NCI-H2081 (cell line): ENCODE measurements around the gene WFS1.

Experiments
- DNase-seq, 2 experiments: peaks; one replicate each; lab custom pipeline; 2025; lab: John Stamatoyannopoulos, UW

The WFS1 gene

DNA sequence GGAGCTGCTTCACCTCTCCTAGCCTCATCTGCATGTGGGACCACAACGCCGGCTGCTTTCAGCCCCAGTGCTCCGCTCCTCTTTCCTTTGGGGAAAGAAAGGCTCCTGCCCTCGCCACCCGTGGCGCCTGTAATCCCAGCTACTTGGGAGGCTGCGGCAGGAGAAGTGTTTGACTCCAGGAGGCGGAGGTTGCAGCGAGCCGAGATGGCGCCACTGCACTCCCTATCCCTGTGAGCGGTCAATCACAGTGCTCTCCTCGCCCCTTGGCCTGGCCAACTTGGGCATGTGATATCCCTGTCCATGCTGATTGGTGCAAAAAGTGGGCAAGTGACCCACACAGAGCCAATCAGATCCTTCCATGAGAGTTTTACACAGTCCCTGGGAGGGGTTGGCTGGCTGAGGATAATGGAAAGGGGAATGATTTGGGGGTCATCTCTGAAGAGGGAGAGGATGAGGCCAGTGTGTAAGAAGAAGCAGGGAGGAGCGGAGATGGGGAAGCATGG, 56.2 kb downstream of the WFS1 start:
- DNase-seq, result no peak

DNA sequence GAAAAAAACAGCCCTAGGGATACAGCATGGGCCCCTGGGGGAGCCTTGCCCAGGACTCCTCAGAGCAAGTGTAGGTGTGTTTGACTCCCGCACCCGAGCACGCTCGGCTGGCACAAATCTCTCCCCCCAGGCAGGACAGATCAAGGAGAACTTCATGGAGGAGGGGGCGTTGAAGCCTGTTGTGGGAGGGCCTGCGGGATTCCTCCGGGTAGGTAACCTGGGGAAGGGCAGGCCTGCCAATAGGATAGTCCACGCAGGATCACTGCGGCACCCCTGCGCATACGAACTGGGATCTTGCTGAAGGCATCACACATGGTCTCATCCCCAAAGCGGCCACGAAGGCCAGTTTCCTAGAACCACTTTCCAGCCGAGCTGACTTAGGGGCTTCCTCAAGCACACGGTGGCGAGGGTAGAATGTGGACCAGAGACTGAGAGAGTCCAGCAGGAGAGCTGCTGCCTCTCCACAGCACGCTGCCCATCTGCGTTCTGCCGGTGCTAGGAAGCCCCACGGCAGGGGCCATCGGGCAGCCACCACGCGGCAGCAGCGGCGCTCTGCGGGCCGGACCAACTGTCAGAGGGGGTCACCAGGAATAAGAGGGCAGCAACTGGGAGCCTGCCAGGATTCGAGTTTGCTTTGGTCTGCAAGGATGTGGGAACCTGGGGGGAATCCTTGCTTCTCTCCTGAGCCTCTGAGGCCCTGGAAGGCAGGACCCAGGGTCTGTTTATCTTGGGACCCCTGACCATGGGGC, 56.8 kb downstream of the WFS1 start:
- no peak for DNase-seq

DNA sequence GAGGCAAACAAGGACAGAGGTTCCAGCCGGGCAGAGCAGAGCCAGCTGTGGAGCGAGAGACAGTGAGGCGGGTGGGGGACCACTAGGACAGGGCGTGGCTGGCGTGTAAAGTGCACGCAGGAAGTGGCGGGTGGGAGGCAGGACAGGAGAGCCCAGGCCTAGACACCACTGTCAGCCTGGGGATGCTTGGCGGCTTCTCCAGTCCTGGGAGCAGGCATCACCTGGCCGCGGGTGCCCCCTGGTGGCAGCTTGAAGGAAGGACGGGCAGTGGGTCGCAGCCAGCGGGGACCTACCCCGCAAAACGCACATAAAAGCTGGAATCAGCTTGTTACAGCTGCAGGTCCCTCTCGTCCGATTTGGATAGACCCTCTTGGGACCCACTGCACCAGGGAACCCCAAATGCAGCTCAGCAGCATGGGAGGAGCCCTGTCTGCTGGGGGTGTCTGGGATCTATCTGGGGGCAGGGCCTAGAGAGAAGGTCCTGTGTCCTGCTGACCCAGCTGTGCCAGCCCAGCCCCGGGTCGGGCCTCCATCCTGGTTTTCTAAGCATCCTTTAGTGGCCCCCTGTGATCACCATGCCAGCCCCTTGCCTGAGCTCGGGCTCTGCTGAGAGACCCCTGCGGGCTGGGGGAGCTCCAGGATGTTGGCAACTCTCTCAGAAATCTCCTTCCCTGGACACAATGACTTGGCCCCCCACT, 57.7 kb downstream of the WFS1 start:
- DNase-seq, result peak; percentile 62 to 67

DNA sequence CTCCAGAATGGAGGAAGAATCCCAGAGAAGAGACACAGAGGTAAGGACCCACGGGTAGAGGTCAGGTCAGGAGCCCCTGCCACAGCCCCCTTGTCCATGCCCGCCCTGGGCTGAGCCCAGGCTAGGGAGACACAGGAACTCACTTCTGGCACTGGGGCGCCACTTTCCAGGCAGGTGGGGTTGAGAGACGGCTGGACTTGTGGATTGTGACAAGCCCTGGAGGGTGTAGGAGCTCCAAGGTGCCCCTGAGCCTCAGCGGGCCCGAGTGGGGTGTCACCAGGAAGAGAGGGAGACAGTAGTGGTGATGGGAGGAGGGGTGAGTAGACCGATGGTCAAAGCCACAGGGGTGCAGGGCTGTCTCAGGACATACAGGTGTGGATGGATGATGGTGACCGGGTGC, 58.9 kb downstream of the WFS1 start:
- no peak for DNase-seq

DNA sequence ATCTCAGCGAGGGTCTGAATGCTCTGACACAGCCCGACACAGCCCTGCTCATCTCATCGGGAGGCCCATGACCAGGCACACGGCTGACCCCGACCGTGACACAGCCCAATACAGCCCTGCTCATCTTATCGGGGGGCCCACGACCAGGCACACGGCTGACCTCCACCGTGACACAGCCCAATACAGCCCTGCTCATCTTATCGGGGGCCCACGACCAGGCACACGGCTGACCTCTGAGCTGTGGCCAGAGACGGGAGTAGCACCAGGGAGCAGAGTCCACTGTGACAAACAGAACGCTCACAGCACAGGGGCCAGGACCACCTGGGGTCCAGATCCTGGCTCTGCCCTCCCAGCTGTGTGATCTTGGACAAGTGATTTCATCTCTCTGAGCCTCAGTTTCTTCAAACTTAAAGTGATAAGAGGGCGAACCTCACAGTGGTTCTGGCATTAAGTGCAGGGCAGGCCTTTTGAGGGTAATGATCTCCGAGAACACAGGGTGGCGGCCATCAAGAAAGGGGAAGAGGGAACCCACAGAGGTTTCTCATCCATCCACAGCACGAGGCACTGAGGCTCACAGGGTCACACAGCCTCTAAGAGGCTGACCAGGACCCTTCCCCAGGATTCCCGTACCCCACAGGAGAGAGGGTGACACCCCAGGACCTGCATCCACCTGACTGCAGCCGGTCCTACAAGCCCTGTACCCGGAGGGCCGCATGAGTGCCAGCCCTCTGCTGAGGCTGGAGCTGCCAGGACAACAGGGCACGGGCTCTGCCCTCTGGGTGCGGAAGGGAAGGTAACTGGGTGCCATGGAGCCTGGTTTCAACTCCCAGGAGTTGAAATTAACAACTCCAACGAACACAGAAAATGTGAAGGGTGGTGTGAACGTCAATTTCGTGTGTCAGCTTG, 60.1 kb downstream of the WFS1 start:
- no peak for DNase-seq

DNA sequence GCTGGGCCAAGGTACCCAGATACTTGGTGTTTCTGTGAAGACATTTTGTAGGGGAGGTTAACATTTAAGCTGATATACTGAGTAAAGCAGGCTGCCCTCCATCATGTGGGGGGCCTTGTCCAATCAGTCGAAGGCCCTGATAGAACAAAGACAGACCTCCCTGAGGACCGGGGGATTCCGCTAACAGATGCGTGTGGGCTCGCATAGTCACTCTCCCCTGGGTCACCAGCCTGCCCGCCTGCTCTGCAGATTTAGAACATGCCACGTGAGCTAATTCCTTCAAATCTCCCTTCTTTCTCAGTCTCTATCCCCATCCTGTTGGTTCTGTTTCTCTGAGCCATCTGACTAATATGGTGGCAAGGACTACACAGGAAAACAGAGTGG, 60.7 kb downstream of the WFS1 start:
- DNase-seq, result no peak

DNA sequence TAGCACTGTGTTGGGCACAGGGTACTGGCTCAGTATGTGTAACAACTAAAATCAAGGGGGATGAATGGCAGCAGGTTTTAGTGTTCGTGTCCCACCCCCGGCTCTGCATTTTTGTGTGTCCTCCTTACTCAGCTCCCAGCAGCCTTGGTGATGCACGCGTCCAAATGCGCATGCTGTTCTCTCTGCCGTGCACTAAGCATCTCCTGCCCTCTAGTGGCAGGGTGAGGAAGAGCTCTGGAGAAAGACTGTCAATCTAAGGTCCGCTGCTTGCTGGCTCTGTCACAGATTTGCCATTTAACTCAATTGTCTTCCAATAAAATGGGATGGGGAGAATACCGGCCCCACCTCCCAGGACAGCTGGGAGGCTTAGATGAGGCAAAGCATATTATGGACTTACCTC, 61.4 kb downstream of the WFS1 start:
- DNase-seq, result no peak

DNA sequence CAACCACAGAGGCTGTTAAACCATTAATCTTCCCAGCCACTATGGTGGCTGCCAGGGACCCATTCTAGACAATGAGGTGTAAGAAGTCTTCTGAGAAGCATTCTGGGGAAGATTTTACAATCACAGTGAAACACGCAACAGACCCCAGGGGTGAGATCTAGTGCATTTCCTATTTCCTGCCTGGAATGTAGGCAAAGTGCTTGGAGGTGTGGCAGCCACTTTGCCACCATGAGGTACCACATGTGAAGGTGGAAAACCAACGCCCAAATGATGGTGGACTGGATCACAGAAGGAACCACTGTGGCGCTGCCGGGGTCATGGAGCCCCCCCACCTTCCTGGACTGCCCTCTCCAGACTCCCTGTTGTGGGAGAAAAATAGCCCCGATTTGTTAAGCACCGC, 61.8 kb downstream of the WFS1 start:
- no peak for DNase-seq

DNA sequence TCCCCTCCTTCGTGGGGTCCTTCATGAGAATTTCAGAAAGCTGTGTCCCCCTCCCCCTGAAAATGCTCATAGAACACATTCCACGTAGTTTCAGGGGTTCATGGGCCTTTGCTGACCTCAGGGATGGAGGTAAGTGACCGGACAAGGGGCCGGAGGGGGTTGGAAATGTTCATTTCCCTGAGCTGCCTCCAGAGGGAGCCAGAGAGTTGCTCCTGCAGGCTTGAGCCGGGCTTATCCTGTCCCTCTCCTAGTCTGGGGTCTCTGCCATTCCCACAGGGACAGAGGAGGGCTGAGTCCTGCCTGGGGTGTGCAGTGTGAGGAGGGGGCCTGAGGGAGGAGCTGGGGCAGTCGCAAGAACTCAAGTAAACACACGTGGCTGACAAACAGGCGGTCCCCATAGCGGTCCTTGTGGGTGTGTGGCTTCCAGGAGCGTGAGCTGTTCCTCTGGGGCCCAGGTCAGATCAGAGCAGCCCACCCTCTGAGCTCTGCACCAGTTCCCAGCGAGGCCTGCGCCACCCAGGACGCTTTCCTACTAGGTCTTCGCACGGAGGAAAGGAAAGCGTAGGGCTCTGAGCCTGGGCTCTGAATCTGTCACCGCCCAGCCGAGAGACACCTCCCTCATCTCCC, 62.5 kb downstream of the WFS1 start:
- no peak for DNase-seq

DNA sequence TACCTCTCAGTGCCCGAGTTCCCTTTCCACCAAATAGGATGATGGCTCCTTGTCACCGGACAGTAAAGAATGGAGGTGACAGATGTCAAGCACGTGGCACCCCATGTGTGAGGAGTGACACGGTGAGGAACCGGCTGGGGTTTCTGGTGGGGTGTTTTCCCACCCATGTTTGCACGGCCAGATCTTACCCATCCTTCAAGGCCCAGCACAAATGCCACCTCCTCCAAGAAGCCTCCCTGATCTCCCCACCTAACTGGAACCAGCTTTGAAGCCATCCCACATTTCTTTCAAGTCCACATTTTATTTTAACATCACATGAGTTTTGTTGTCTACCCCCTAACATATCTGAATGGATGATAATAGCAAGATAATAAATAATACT, 63.0 kb downstream of the WFS1 start:
- no peak for DNase-seq

DNA sequence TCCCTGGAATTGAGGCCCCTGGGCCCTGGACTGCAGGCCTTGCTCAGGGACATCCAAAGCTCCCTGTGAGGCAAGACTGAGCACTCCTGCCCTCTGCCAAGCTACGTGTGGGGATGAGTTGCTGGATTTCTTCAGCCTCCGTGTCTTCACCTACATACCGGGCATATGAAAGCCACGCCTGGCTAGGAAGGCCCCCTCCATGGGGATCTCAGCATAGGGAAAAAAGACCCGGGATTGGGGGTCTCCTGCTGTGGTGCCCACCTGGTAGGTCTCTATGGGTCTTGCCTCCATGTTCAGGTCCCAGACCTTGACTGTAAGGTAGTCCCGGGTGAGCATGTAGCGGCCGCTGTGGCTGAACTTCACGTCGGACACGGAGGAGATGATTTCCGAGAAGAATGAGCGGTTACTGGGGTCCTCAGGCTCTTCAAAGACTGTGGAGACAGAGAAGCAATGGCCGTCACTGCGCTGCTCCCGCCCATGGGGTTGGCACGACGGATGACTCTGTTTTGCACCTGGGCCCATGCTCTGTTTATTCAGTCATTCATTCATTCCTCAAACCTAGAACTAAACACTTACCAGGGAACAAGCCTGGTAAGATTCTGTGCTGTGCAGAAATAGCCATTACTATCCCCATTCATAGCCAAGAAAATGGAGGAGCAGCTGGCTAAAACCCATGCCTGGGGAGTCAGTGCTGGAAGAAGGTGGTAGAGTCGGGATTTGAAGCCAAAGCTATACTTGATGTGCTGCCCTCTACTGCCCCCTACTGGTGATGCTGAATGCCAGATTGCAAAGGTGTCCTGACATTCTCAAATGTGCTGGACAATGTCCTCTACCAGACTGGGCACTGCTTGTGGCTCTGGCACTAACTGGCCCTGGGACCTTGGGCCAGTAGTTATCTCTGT, 63.9 kb downstream of the WFS1 start:
- no peak for DNase-seq

DNA sequence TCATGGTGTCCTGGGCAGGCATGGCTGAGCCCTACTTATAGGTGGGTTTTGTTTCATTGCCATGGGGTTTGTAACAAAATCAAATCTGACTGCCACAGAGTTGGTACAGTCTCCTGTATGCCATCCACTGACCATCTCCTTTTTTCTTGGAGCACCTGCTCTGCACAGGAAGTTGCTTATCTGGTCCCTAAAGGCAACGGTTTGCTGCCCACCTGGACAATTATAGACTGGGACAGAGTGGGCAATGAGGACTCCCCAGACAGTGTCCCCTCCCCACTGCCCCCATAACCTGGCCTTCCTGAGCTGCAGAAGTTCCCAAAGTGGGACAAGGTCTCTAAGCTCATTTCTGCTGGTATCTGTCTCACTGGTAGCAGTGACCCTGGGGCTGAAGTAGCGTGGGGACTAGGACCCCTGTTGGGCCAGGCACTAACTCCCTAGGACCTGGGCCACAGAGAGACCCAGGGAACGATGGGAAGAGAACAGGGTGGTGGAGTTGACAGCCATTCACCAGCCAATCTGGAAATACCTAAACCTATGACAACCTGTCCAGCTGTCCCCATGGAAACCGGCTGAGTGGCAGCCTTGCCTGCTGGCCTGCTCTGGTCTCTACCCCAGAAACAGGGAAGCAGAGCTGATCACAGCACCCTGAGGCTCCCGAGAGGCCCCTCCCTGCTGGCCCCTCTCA, 64.7 kb downstream of the WFS1 start:
- DNase-seq, result no peak

DNA sequence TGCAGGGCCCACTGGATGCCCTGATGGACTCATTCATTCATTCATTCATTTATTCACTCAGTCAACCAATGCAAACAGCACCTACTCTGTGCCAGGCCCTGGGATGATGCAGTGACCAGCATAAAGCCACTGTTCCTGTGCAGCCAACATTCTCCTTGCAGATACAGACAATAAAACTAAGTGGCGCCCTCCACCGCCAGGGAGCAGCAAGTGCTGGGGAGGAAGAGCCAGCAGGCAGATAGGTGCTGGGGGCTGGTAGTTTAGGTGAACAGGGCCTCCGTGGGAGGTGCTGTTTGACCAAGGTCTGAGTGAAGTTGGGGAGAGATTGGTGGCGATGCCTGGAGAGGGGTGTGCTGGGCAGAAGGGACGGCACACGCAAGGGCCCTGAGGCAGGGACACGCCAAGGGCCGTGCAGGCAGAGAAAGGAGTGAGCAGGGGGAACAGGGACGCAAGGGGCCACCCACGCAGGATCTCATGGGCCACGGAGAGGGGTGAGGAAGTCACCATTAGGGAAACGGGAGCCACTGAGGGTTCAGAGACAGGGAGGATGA, 65.5 kb downstream of the WFS1 start:
- no peak for DNase-seq

DNA sequence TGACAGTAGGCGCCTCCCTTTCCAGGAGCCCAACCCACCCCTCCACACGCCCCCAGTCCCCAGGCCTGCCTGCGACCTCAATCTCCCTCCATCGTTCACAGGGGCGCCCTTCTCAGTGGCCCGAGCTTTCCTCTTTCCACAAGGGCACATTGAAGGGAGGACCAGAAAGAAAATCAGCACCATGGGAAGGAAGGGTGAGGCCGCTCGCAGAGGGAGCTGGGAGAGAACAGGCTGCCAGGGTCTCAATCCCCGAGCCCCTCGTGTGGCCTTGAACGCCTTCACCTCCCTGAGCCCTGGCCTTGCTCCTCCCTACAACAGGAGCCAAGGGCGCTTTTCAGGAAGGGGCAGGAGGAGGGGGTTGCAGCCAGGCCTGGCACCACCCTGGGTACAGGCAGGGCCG, 66.5 kb downstream of the WFS1 start:
- DNase-seq, result no peak

DNA sequence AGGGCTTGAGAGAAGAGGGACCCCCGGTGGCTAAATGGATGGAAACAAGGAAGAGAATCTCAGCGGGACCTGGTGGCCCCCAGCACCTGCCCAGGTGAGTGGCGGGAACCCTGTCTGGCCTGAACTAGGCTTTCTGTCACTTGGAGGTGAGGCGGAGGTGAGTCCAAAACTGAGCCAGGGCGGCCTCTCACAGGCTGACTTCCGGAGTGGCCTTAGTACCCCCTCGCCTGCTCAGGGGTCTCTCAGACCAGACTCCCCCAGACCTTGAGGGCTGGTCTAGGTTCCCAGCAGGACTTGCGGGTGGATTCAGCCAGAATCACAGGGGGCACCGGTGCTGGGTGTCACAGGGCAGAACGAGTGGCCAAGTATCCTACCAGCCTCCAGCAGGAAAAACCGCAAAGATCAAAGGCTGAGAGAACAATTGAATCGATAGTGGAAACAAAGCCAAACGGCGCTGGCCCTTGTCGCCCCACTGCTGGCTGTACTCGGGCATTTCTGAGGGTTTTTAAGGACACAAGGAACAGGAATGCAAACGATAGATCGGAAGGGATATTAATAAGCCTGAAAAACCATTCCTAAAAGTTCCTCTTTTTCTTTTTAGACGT, 67.8 kb downstream of the WFS1 start:
- DNase-seq, result no peak

DNA sequence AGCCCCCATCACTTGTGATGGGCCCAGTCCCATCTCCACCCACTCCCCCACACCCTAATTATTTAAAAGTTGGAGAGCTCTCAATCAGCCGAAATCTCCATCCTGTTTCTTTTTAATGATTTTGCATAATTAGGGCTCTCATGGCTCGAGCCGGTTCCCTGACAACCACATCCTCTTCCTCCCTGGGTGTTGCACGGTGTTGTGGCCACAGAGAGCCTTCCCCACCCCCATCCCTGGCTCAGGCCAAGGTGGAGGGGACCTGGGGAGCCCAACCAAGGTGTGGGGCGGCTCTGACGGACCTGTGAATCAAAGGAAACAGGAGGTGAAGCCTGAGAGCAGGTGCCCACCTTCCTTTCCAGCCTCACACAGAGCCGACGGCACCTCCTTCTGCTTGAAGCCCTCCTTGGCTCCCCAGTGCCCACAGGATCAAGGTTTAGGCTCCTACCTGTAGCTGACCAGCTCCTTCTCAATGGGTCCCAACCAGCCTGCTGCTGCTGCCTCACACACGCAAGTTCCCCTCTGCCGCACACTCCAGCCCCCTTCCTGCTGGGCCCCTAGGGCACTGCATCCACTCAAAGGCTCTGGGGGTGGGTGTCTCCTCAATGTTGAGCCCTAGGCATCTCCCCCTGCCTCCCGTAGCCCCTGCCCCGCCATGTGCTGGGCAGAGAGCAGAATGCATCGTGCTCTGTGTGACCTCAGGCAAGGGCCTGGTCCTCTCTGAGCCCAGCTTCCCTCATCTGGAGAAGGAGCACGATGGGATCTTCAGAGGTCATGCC, 68.7 kb downstream of the WFS1 start:
- no peak for DNase-seq

DNA sequence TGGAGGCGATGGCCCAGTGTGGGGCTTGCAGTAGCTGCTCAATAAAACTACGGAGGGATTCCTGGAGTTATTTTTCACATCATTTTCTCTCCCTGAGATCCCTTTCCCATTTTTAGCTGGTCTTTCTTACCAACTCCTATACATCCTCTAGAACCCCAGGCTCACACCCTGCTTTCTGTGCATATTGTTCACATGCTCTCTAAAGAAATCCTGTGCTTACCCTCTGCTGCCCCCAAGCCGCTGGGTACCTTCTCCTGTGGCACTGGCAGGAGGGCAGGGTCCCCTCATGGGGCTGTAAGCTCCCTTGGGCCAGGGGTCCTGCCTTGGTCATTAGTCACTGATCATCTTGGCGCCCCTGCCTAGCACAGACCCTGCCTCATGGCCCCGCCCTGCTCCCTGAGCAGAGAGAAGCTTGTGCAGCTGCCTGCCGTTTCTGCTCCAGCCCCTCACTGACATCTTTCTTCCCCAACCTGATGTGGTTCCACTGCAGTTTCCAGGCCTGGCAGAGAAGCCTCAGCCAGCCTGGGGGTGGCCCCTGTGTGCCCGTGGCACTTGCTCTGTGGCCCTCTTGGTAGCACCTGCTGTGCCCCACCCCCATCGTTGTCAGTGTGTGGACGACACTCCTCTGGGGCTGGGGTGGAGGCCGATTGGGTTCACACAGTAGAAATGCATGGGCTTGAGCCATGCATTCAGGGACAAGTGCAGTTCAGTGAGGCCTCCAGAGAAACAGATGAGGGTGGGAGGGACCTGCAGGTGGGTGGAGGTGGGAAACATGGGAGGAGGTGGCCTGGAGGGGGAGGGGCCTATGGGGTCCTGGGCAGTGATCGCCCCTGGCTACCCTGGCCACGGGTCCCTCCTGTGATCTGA, 69.5 kb downstream of the WFS1 start:
- DNase-seq, result no peak

DNA sequence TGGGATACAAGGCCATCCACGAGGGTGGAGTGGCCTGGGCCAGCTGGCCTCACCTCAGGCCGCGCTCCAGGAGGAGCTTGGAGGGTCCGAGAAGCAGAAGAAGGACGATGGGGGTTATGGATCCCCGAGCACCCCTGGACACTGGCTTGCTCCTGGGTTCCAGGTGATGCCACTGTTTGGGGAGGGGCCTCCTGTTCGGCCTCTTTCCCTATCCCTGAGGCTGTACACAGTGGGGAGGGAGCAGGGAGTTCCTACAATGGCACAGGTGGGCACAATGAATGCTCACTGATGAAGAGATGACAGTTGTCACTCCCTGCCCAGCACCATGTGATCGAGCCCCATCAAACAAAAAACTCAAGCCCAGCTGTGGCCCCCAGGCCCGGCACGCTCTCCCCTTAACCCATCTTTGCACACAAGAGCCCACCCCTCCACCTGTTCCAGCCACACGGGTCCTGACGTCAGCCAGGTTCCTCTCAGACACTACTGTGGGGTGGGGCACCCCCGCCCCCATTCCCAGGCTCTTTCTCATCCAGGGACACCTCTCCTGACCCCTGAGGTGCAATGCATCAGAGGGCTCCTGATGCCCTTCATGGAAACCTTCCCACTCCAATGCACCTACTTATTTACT, 70.3 kb downstream of the WFS1 start:
- DNase-seq, result no peak
